Smooth muscle cell (in vitro differentiated cells): ENCODE results near the gene CKMT2. TPM values are rescaled to one million over a fixed set of nuclear protein-coding genes. Genes with fewer than 3 reads are reported as not detected.

ENCODE experiments used
- DNase-seq: peaks from one replicate; lab custom pipeline; 2025; ENCODE audit not compliant: unreplicated experiment; lab: John Stamatoyannopoulos, UW
- H2AFZ ChIP-seq: fragments of 200-600 bp; sonication (generic); 2 replicates; pipeline ENCODE4 v1.6.0; 2016; ENCODE audit warnings: antibody characterized with exemption, low read depth, mild to moderate bottlenecking
- H3F3A ChIP-seq: fragments of 200-600 bp; sonication (generic); 2 replicates; pipeline ENCODE4 v1.6.0; 2017; ENCODE audit warnings: antibody characterized with exemption, low read depth
- H3K27ac ChIP-seq: fragments of 200-600 bp; sonication (generic); 2 replicates; pipeline ENCODE4 v1.5.1; 2016; ENCODE audit warnings: low read depth, mild to moderate bottlenecking
- H3K27me3 ChIP-seq: fragments of 200-600 bp; sonication (generic); 2 replicates; pipeline ENCODE4 v1.6.1; 2016; ENCODE audit warnings: low read depth, mild to moderate bottlenecking
- H3K36me3 ChIP-seq: fragments of 200-600 bp; sonication (generic); 2 replicates; pipeline ENCODE4 v1.5.1; 2016; ENCODE audit warnings: low read depth
- H3K4me1 ChIP-seq: fragments of 200-600 bp; sonication (generic); 2 replicates; pipeline ENCODE4 v1.5.1; 2016; ENCODE audit warnings: low read depth
- H3K4me2 ChIP-seq: fragments of 200-600 bp; sonication (generic); 2 replicates; pipeline ENCODE4 v1.6.0; 2016; ENCODE audit warnings: mild to moderate bottlenecking
- H3K4me3 ChIP-seq: fragments of 200-600 bp; sonication (generic); 2 replicates; pipeline ENCODE4 v1.5.1; 2016; ENCODE audit warnings: mild to moderate bottlenecking
- H3K79me2 ChIP-seq: fragments of 200-600 bp; sonication (generic); 2 replicates; pipeline ENCODE4 v1.6.0; 2016; ENCODE audit warnings: low read depth, mild to moderate bottlenecking
- H3K9ac ChIP-seq: fragments of 200-600 bp; sonication (generic); 2 replicates; pipeline ENCODE4 v1.6.0; 2016; ENCODE audit warnings: low read depth
- H3K9me3 ChIP-seq: fragments of 200-600 bp; sonication (generic); replicated peaks from 2 replicates; pipeline ENCODE4 v1.5.1; 2016; ENCODE audit warnings: low read depth
- H4K20me1 ChIP-seq: fragments of 200-600 bp; sonication (generic); 2 replicates; pipeline ENCODE4 v1.6.0; 2016; ENCODE audit warnings: low read depth
- WGBS: methylation state at CpG from one replicate; pipeline ENCODE4 v1.1.7; 2016; ENCODE audit warnings: low lambda C conversion rate; 5-methylcytosine and 5-hydroxymethylcytosine counted together
- polyA plus RNA-seq: library from polyadenylated mRNA; unstranded; fragments of >200 nt; fragmentation: Nextera tagmentation; extraction: Ambion mirVana; gene quantifications from 2 replicates; pipeline ENCODE4 v1.2.1, GENCODE V29; 2016
- small RNA-seq: library from RNA; depleted of rRNA; stranded (forward); fragments of <200 nt; gene quantifications from one replicate; pipeline ENCODE3, GENCODE V24; 2014
- total RNA-seq: library from RNA; depleted of rRNA; stranded (reverse); fragments of >200 nt; gene quantifications from 2 replicates; pipeline ENCODE4 v1.2.3, GENCODE V29; 2014
- TF ChIP-seq, protein P1 (sequence below): fragments of 200-600 bp; sonication (generic); IDR thresholded peaks from 2 replicates; pipeline ENCODE4 v1.5.1; 2017; ENCODE audit warnings: borderline replicate concordance, mild to moderate bottlenecking, antibody characterized with exemption; ENCODE audit not compliant: insufficient read depth, poor library complexity, severe bottlenecking

Gene CKMT2
- total and polyA plus RNA-seq, 2 experiments from 2014 or later, result 1.5 TPM; not detected in 1

DNA sequence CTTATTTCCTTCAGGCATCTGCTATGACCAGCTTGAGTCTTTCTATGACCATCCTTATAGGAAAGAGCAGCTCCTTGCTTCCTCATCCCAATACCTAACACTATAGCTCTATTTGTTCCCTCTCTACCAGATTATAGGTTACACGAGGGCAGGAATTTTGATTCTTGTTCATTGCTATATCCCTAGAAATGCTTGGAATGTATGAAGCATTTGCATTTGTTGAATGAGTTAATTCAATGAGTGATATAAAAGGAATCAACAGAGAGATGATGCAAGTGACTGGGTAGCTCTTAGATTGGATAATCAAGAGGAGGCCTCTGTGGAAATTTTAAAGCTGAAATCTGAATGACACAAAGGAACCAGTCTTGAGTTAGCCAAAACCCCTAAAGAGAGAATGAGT lies 82.2 kb downstream of the CKMT2 start:
- H3K79me2 ChIP-seq, result no peaks in the 10 kb centered on the region
- H3K9ac ChIP-seq, result no peak overlapping the region
- peaks cover 16% of the 10 kb centered on the region for H3K36me3 ChIP-seq
- WGBS, result 74% methylated on average over 1 of the region's 1 CpG
- no peaks in the 10 kb centered on the region for H3K4me1 ChIP-seq
- H4K20me1 ChIP-seq, result no peaks in the 10 kb centered on the region
- TF ChIP-seq, protein P1, sequence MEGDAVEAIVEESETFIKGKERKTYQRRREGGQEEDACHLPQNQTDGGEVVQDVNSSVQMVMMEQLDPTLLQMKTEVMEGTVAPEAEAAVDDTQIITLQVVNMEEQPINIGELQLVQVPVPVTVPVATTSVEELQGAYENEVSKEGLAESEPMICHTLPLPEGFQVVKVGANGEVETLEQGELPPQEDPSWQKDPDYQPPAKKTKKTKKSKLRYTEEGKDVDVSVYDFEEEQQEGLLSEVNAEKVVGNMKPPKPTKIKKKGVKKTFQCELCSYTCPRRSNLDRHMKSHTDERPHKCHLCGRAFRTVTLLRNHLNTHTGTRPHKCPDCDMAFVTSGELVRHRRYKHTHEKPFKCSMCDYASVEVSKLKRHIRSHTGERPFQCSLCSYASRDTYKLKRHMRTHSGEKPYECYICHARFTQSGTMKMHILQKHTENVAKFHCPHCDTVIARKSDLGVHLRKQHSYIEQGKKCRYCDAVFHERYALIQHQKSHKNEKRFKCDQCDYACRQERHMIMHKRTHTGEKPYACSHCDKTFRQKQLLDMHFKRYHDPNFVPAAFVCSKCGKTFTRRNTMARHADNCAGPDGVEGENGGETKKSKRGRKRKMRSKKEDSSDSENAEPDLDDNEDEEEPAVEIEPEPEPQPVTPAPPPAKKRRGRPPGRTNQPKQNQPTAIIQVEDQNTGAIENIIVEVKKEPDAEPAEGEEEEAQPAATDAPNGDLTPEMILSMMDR, result no peak
- no peak overlapping the region for H3K4me3 ChIP-seq
- H3K9me3 ChIP-seq, result no peaks in the 10 kb centered on the region
- no peak overlapping the region for H2AFZ ChIP-seq
- no peaks in the 10 kb centered on the region for H3F3A ChIP-seq
- H3K27me3 ChIP-seq, result no peaks in the 10 kb centered on the region
- no peak overlapping the region for H3K27ac ChIP-seq
- no peak overlapping the region for H3K4me2 ChIP-seq
- no peak for DNase-seq

GRCh38 chr5:81315830-81316229 lies 82.7 kb downstream of the CKMT2 start:
- TF ChIP-seq, protein P1, result no peak
- H4K20me1 ChIP-seq, result no peaks in the 10 kb centered on the region
- no peaks in the 10 kb centered on the region for H3K9me3 ChIP-seq
- H3K4me3 ChIP-seq, result no peak overlapping the region
- H3K27me3 ChIP-seq, result no peaks in the 10 kb centered on the region
- no peak overlapping the region for H2AFZ ChIP-seq
- no peak overlapping the region for H3K27ac ChIP-seq
- DNase-seq, result no peak
- H3K9ac ChIP-seq, result no peak overlapping the region
- no peaks in the 10 kb centered on the region for H3F3A ChIP-seq
- no peak overlapping the region for H3K4me2 ChIP-seq
- 96% methylated on average over 4 of the region's 4 CpGs for WGBS
- no peaks in the 10 kb centered on the region for H3K4me1 ChIP-seq
- peaks cover 16% of the 10 kb centered on the region for H3K36me3 ChIP-seq
- no peaks in the 10 kb centered on the region for H3K79me2 ChIP-seq

Small RNAs within 50 kb of the gene (small RNA-seq; reads per million reads assigned to genes)
- gene AC026436.1, result 0.13 reads per million

Other genes starting within 250 kb of the CKMT2 start
- 45.2 and 53.0 TPM in 2 replicates for gene ZCCHC9, start 68.3 kb downstream of the CKMT2 start, total RNA-seq
- gene ZCCHC9, start 68.3 kb downstream of the CKMT2 start, polyA plus RNA-seq, result 25.2 and 33.9 TPM in 2 replicates
- not detected in 2 replicates for gene ACOT12, start 160.8 kb downstream of the CKMT2 start, total RNA-seq
- not detected in 2 replicates for gene ACOT12, start 160.8 kb downstream of the CKMT2 start, polyA plus RNA-seq